K562 (cell line): Measurements from ENCODE around the gene ASGR2. TPM values are rescaled to one million over a fixed set of nuclear protein-coding genes. Genes with fewer than 3 reads are reported as not detected.

Source experiments
- CUX1 ChIP-seq: fragments of 200-800 bp; sonication (Bioruptor generic); IDR thresholded peaks from 2 replicates; pipeline ENCODE4 v1.6.1; 2016; ENCODE audit warnings: missing genetic modification characterization, missing compliant biosample characterization
- E2F4 ChIP-seq: sonication (generic); formaldehyde crosslinking; IDR thresholded peaks from 2 replicates; pipeline ENCODE4 v1.8.0; 2022; ENCODE audit warnings: mild to moderate bottlenecking, low read depth, missing genetic modification reagents
- FOXM1 ChIP-seq, 2 experiments: fragments of 450-650 bp in 1 of 2; sonication (generic) in 1 of 2; formaldehyde crosslinking in 1 of 2; IDR thresholded peaks; 2 replicates each; pipeline versions ENCODE4 v1.6.1 to v1.9.0; 2017 to 2022; ENCODE audit warnings: low read depth in 2 of 2, mild to moderate bottlenecking in 2 of 2, missing genetic modification reagents in 1 of 2, moderate library complexity in 1 of 2
- GTF3C2 ChIP-seq: IDR thresholded peaks from 3 replicates; pipeline ENCODE4 v1.6.1; 2011; ENCODE audit warnings: borderline replicate concordance, mild to moderate bottlenecking, moderate library complexity; ENCODE audit not compliant: insufficient read length; ENCODE audit errors: extremely low read depth
- KDM4B ChIP-seq, 2 experiments: fragments of 450-650 bp in 1 of 2; sonication (generic) in 1 of 2; IDR thresholded peaks; 2 replicates each; pipeline ENCODE4 v1.6.1; 2016 to 2017; ENCODE audit warnings: borderline replicate concordance in 2 of 2, antibody characterized with exemption in 1 of 2, low read depth in 1 of 2, mild to moderate bottlenecking in 1 of 2
- MCM3 ChIP-seq: fragments of 450-650 bp; IDR thresholded peaks from 2 replicates; pipeline ENCODE4 v1.6.1; 2016
- NFRKB ChIP-seq: fragments of 450-650 bp; IDR thresholded peaks from 2 replicates; pipeline ENCODE4 v1.6.1; 2016; ENCODE audit warnings: low read depth
- POLR2AphosphoS2 ChIP-seq: IDR thresholded peaks from 2 replicates; pipeline ENCODE4 v1.6.1; 2012; ENCODE audit warnings: low read length, improper control_type of control experiment
- RAD21 ChIP-seq, 2 experiments: fragments of 250-450 bp in 1 of 2; fragments of 450-650 bp in 1 of 2; sonication (Bioruptor Pico) in 1 of 2; formaldehyde crosslinking in 1 of 2; IDR thresholded peaks in 1 of 2; conservative IDR thresholded peaks in 1 of 2; 2 replicates each; pipeline versions ENCODE4 v1.4.0 to v1.8.0; 2020 to 2022; ENCODE audit warnings: mild to moderate bottlenecking in 2 of 2, moderate library complexity in 1 of 2
- TAL1 ChIP-seq: fragments of 450-650 bp; IDR thresholded peaks from 2 replicates; pipeline ENCODE4 v1.6.1; 2016; ENCODE audit warnings: mild to moderate bottlenecking
- TOE1 ChIP-seq, 2 experiments: fragments of 450-650 bp in 1 of 2; sonication (generic) in 1 of 2; formaldehyde crosslinking in 1 of 2; IDR thresholded peaks; 2 replicates each; pipeline versions ENCODE4 v1.7.1 to v1.8.0; 2016 to 2022; ENCODE audit warnings: borderline replicate concordance in 2 of 2, mild to moderate bottlenecking in 2 of 2, antibody characterized with exemption in 1 of 2, inconsistent platforms in 1 of 2, low read depth in 1 of 2, missing genetic modification reagents in 1 of 2, moderate library complexity in 1 of 2
- ZNF239 ChIP-seq: fragments of 250-450 bp; sonication (Bioruptor Pico); IDR thresholded peaks from 2 replicates; pipeline ENCODE4 v1.4.0; 2020; ENCODE audit warnings: mild to moderate bottlenecking
- ZNF830 ChIP-seq: fragments of 250-450 bp; sonication (Bioruptor Pico); IDR thresholded peaks from 2 replicates; pipeline ENCODE4 v1.5.0; 2021; ENCODE audit warnings: mild to moderate bottlenecking
- polyA plus RNA-seq, 8 experiments: library from polyadenylated mRNA; depleted of rRNA in 4 of 8; stranded (reverse) in 5 of 8; unstranded in 3 of 8; fragments of >200 nt; fragmentation: Nextera tagmentation in 2 of 8; fragmentation: Illumina TruSeq in 1 of 8; extraction: Ambion mirVana in 2 of 8; extraction: Trizol in 1 of 8; gene quantifications; 2 replicates each; pipeline versions ENCODE4 v1.2.1 to v1.2.3, GENCODE V29; 2011 to 2014; ENCODE audit warnings: inconsistent platforms in 1 of 8, missing spikeins in 1 of 8
- total RNA-seq, 7 experiments: library from RNA; depleted of rRNA in 6 of 7; stranded (reverse); fragments of >200 nt in 6 of 7; fragmentation: Illumina TruSeq in 2 of 7; extraction: Trizol in 2 of 7; gene quantifications; 2 replicates each; pipeline versions ENCODE4 v1.2.1 to v1.2.3, GENCODE V29; 2011 to 2021; ENCODE audit warnings: low replicate concordance in 1 of 7
- TF ChIP-seq, protein P1 (sequence below): sonication (generic); formaldehyde crosslinking; IDR thresholded peaks from 2 replicates; pipeline ENCODE4 v1.8.1; 2023; ENCODE audit warnings: mild to moderate bottlenecking, missing genetic modification reagents

Gene ASGR2
- total and polyA plus RNA-seq, 9 of the 15 experiments (the other 6 are each of a cell fraction or from before 2014, with no cell fraction given), result not detected

DNA sequence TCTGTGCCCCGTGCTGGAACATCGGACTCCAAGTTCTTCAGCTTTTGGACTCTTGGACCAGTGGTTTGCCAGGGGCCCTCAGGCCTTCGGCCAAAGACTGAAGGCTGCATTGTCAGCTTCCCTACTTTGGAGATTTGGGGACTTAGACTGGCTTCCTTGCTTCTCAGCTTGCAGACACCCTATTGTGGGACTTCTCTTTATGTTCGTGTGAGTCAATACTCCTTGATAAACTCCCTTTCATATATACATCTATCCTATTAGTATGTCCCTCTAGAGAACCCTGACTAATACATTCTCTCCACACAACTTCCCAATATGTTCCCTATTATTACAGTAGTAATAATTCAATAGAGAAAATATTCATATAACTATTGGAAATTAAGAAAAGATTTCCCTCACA, 9.2 kb upstream of the ASGR2 start (continued):
- no peak for TF ChIP-seq CUX1 (CRISPR knock-in tag)
- TF ChIP-seq FOXM1 (IDR thresholded peaks at IDR 0.05; ENCODE audit: low read depth), result no peak
- TF ChIP-seq FOXM1 (CRISPR knock-in tag; IDR thresholded peaks at IDR 0.05; ENCODE audit: low read depth), result no peak
- TF ChIP-seq, protein P1, sequence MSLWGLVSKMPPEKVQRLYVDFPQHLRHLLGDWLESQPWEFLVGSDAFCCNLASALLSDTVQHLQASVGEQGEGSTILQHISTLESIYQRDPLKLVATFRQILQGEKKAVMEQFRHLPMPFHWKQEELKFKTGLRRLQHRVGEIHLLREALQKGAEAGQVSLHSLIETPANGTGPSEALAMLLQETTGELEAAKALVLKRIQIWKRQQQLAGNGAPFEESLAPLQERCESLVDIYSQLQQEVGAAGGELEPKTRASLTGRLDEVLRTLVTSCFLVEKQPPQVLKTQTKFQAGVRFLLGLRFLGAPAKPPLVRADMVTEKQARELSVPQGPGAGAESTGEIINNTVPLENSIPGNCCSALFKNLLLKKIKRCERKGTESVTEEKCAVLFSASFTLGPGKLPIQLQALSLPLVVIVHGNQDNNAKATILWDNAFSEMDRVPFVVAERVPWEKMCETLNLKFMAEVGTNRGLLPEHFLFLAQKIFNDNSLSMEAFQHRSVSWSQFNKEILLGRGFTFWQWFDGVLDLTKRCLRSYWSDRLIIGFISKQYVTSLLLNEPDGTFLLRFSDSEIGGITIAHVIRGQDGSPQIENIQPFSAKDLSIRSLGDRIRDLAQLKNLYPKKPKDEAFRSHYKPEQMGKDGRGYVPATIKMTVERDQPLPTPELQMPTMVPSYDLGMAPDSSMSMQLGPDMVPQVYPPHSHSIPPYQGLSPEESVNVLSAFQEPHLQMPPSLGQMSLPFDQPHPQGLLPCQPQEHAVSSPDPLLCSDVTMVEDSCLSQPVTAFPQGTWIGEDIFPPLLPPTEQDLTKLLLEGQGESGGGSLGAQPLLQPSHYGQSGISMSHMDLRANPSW (CRISPR knock-in tag), result no peak
- no peak for TF ChIP-seq TOE1 (IDR thresholded peaks at IDR 0.05; ENCODE audit: borderline replicate concordance)
- no peak for TF ChIP-seq TOE1 (CRISPR knock-in tag; IDR thresholded peaks at IDR 0.05; ENCODE audit: borderline replicate concordance, low read depth)
- no peak for TF ChIP-seq ZNF830 (CRISPR knock-in tag)
- no peak for TF ChIP-seq KDM4B (IDR thresholded peaks at IDR 0.05; ENCODE audit: borderline replicate concordance in 2 of 2, low read depth in 1 of 2)
- TF ChIP-seq E2F4 (CRISPR knock-in tag), result no peak
- TF ChIP-seq NFRKB, result no peak
- TF ChIP-seq TAL1, result no peak
- no peak for TF ChIP-seq GTF3C2
- TF ChIP-seq RAD21 (CRISPR knock-in tag; conservative IDR thresholded peaks at IDR 0.05 in 1 of 2, IDR thresholded peaks at IDR 0.05 in 1 of 2), result no peak
- TF ChIP-seq MCM3, result no peak
- no peak for TF ChIP-seq ZNF239
- no peak for TF ChIP-seq POLR2AphosphoS2
